Liver (tissue), 3 donors: ENCODE results near the gene TEX36.

ENCODE experiments used
- CTCF ChIP-seq: fragments of 150-350 bp; IDR thresholded peaks from 2 replicates; pipeline ENCODE4 v1.5.1; 2017; ENCODE audit warnings: improper control_type of control experiment, low read depth, low read length; ENCODE audit not compliant: missing input control
- GABPA ChIP-seq, 2 donors: IDR thresholded peaks in 1 of 2; conservative IDR thresholded peaks in 1 of 2; 2 replicates each; pipeline ENCODE4 v1.6.1; 2016; ENCODE audit warnings: antibody characterized with exemption in 2 of 2, mild to moderate bottlenecking in 1 of 2, moderate library complexity in 1 of 2
- MAX ChIP-seq: IDR thresholded peaks from 2 replicates; pipeline ENCODE4 v1.6.1; 2016; ENCODE audit warnings: antibody characterized with exemption
- donor health status: healthy.
- donor health status: healthy.

- TF ChIP-seq CTCF (no peak), MAX (no peak), GABPA (IDR thresholded peaks at IDR 0.05 in 1 of 2, conservative IDR thresholded peaks at IDR 0.05 in 1 of 2) (no peak)
Measured at GRCh38 chr10:125661431-125661940, 21.5 kb downstream of the TEX36 start.
